Kidney capillary endothelial cell (primary cell): ENCODE measurements around the gene TMPRSS6.
"Not testable (repeated sequence)": the region's sequence is repeated elsewhere in the genome, so short reads cannot be mapped to it uniquely, and the experiment has no call there.

ENCODE experiments used
- DNase-seq: peaks from one replicate; pipeline ENCODE4 v3.0.0-alpha.2; 2018; ENCODE audit warnings: low spot score

The TMPRSS6 gene

GRCh38 chr22:37088750-37089408 is 20.6 kb downstream of the TMPRSS6 start:
- DNase-seq, result no peak

- no peak for DNase-seq
Measured at GRCh38 chr22:37088108-37088605, 21.4 kb downstream of the TMPRSS6 start.

GRCh38 chr22:37086184-37086583 is 23.3 kb downstream of the TMPRSS6 start:
- DNase-seq, result no peak

GRCh38 chr22:37084385-37084784 is 25.1 kb downstream of the TMPRSS6 start:
- DNase-seq, result no peak

- DNase-seq, result no peak
Measured at GRCh38 chr22:37083914-37084313, 25.6 kb downstream of the TMPRSS6 start.

- DNase-seq, result no peak
Measured at GRCh38 chr22:37082251-37082873, 27.2 kb downstream of the TMPRSS6 start.

- no peak for DNase-seq
Measured at GRCh38 chr22:37080838-37081237, 28.7 kb downstream of the TMPRSS6 start.

- DNase-seq, result no peak
Measured at GRCh38 chr22:37080438-37080837, 29.1 kb downstream of the TMPRSS6 start.

- peak; percentile 76 for DNase-seq
Measured at GRCh38 chr22:37079668-37080171, 29.8 kb downstream of the TMPRSS6 start.

- no peak for DNase-seq
Measured at GRCh38 chr22:37079158-37079557, 30.4 kb downstream of the TMPRSS6 start.

GRCh38 chr22:37077802-37078448 is 31.6 kb downstream of the TMPRSS6 start:
- peak; percentile 60 for DNase-seq

- DNase-seq, result no peak
Measured at GRCh38 chr22:37075822-37076433, 33.6 kb downstream of the TMPRSS6 start.

- DNase-seq, result no peak
Measured at GRCh38 chr22:37075046-37075445, 34.5 kb downstream of the TMPRSS6 start.

GRCh38 chr22:37074537-37074936 is 35.0 kb downstream of the TMPRSS6 start:
- DNase-seq, result no peak

GRCh38 chr22:37072673-37073072 is 36.8 kb downstream of the TMPRSS6 start:
- DNase-seq, result no peak

GRCh38 chr22:37071850-37072592 is 37.5 kb downstream of the TMPRSS6 start:
- not testable (repeated sequence) for DNase-seq

GRCh38 chr22:37070744-37071143 is 38.8 kb downstream of the TMPRSS6 start:
- no peak for DNase-seq

GRCh38 chr22:37070334-37070733 is 39.2 kb downstream of the TMPRSS6 start:
- no peak for DNase-seq

GRCh38 chr22:37069719-37070118 is 39.8 kb downstream of the TMPRSS6 start:
- no peak for DNase-seq

GRCh38 chr22:37069319-37069718 is 40.2 kb downstream of the TMPRSS6 start:
- no peak for DNase-seq

- DNase-seq, result no peak
Measured at GRCh38 chr22:37068859-37069258, 40.7 kb downstream of the TMPRSS6 start.

GRCh38 chr22:37067428-37067827 is 42.1 kb downstream of the TMPRSS6 start:
- no peak for DNase-seq
